ENCODE data around the gene SF3A1. TPM values are rescaled to one million over a fixed set of nuclear protein-coding genes. Genes with fewer than 3 reads are reported as not detected.

The SF3A1 gene
- total RNA-seq, 1 experiment from 2014 or later, result 230 TPM

- Histone ChIP-seq H3K9me3 (ENCODE audit: control insufficient read depth in 1 of 2, insufficient read depth in 1 of 2, low read depth in 1 of 2, low read length in 2 of 2) (no peaks in the 10 kb centered on the region), H3K27ac (ENCODE audit: low read depth, low read length) (peak overlapping the region; percentile 16; the same call in 1 of the 2 replicates), H3K36me3 (ENCODE audit: control insufficient read depth in 1 of 2, insufficient read depth in 2 of 2, low read length in 2 of 2) (peaks cover 0 to 5% of the 10 kb centered on the region in 2 experiments; a peak in 1 of 4 replicates), H3K9me2 (ENCODE audit: insufficient read depth) (no peaks in the 10 kb centered on the region), H4K20me1 (ENCODE audit: insufficient read depth) (no peaks in the 10 kb centered on the region), H3K27me3 (ENCODE audit: insufficient read depth, low read length) (no peaks in the 10 kb centered on the region), H3K4me1 (ENCODE audit: control insufficient read depth in 1 of 2, insufficient read depth in 2 of 2, low read length in 2 of 2) (peaks cover 26 to 39% of the 10 kb centered on the region in 2 experiments), H3K9ac (ENCODE audit: low read length) (peak overlapping the region; percentile 67), H2AFZ (ENCODE audit: low read depth, low read length, poor library complexity, severe bottlenecking) (no peak overlapping the region), H3K4me2 (ENCODE audit: low read length) (peak overlapping the region; percentile 93), H3K79me2 (ENCODE audit: insufficient read depth, low read length) (peaks cover 4% of the 10 kb centered on the region; the same call in 1 of the 2 replicates), H3K4me3 (replicated peaks in 1 of 2; ENCODE audit: low read depth in 1 of 2, low read length in 2 of 2) (peak overlapping the region; percentile 69 to 78)
- ChIA-PET POLR2A (interaction anchor here (0.7 kb wide), 1 partner anchor 206 kb away, joined by 3 read pairs; no protein-coding TSS in a partner anchor), CTCF (interaction anchor here (6.4 kb wide), 1 partner anchor 36 kb away, joined by 81 read pairs; the partner anchor contains the start of gene CASTOR1), RAD21 (ENCODE audit: low non-redundant PET in 1 of 2, low total read pairs in 2 of 2, uncharacterized antibody in 2 of 2, unreplicated experiment in 2 of 2) (interaction anchor here in 1 of 2 experiments (3.4 kb wide), 1 partner anchor 38 kb away, joined by 21 read pairs; no protein-coding TSS in a partner anchor)
- TF ChIP-seq EGR1 (IDR thresholded peaks at IDR 0.05; ENCODE audit: low read depth) (no peak), ZNF274 (IDR thresholded peaks at IDR 0.05; ENCODE audit: low read depth, low read length) (no peak), SIN3A (IDR thresholded peaks at IDR 0.05; ENCODE audit: low read depth) (no peak), SP1 (IDR thresholded peaks at IDR 0.05; ENCODE audit: low read depth) (no peak), TCF7L2 (IDR thresholded peaks at IDR 0.05; ENCODE audit: borderline replicate concordance, extremely low read depth, insufficient read depth, insufficient read length) (no peak), RAD21 (IDR thresholded peaks at IDR 0.05; ENCODE audit: low read depth) (no peak), ZFX (IDR thresholded peaks at IDR 0.05) (no peak)
- no TSS peak for BruUV-seq (replicated peaks)
- ATAC-seq (no peak), DNase-seq (ENCODE audit: low read depth, low spot score) (no peak)
- intact Hi-C loops (cut with micrococcal nuclease), result no loop called here
Measured at GRCh38 chr22:30325724-30326254, 30.9 kb downstream of the SF3A1 start.

GRCh38 chr22:30325065-30325720 lies 31.5 kb downstream of the SF3A1 start:
- TF ChIP-seq JUND (IDR thresholded peaks at IDR 0.05) (no peak), YY1 (IDR thresholded peaks at IDR 0.05; ENCODE audit: extremely low read depth, insufficient replicate concordance, low read depth, low read length) (no peak), EGR1 (IDR thresholded peaks at IDR 0.05; ENCODE audit: low read depth) (no peak), REST (IDR thresholded peaks at IDR 0.05; ENCODE audit: low read depth) (no peak), POLR2A (IDR thresholded peaks at IDR 0.05; ENCODE audit: borderline replicate concordance, extremely low read depth, insufficient read depth, insufficient read length) (no peak), ZFX (IDR thresholded peaks at IDR 0.05) (no peak)
- CTCF ChIA-PET, result interaction anchor here (6.4 kb wide), 1 partner anchor 36 kb away, joined by 81 read pairs; the partner anchor contains the start of gene CASTOR1
- intact Hi-C loops (cut with micrococcal nuclease), result no loop called here
- peak overlapping the region; percentile 16; the same call in 1 of the 2 replicates for H3K27ac ChIP-seq (ENCODE audit: low read depth, low read length)
- H3K9me3 ChIP-seq (ENCODE audit: control insufficient read depth in 1 of 2, insufficient read depth in 1 of 2, low read depth in 1 of 2, low read length in 2 of 2), result no peaks in the 10 kb centered on the region
- DNase-seq (ENCODE audit: low read depth, low spot score) (no peak), ATAC-seq (no peak)
- H3K4me3 ChIP-seq (replicated peaks in 1 of 2; ENCODE audit: low read depth in 1 of 2, low read length in 2 of 2), result peak overlapping the region; percentile 69 to 78
- H3K4me1 ChIP-seq (ENCODE audit: control insufficient read depth in 1 of 2, insufficient read depth in 2 of 2, low read length in 2 of 2), result peaks cover 26 to 39% of the 10 kb centered on the region in 2 experiments
- H3K79me2 ChIP-seq (ENCODE audit: insufficient read depth, low read length), result peaks cover 4% of the 10 kb centered on the region; the same call in 1 of the 2 replicates
- no peaks in the 10 kb centered on the region for H3K36me3 ChIP-seq (ENCODE audit: control insufficient read depth in 1 of 2, insufficient read depth in 2 of 2, low read length in 2 of 2)
- no peaks in the 10 kb centered on the region for H3K27me3 ChIP-seq (ENCODE audit: insufficient read depth, low read length)
- no peaks in the 10 kb centered on the region for H4K20me1 ChIP-seq (ENCODE audit: insufficient read depth)
- no peaks in the 10 kb centered on the region for H3K9me2 ChIP-seq (ENCODE audit: insufficient read depth)
- H2AFZ ChIP-seq (ENCODE audit: low read depth, low read length, poor library complexity, severe bottlenecking), result no peak overlapping the region
- peak overlapping the region; percentile 67; the same call in 1 of the 2 replicates for H3K9ac ChIP-seq (ENCODE audit: low read length)
- POLR2A ChIA-PET, result interaction anchor here (0.7 to 1.5 kb wide), 2 partner anchors 37 to 205 kb away, joined by 3 to 6 read pairs; partner anchors contain the start of gene CASTOR1
- H3K4me2 ChIP-seq (ENCODE audit: low read length), result peak overlapping the region; percentile 93
- RAD21 ChIA-PET (ENCODE audit: low non-redundant PET in 1 of 2, low total read pairs in 2 of 2, uncharacterized antibody in 2 of 2, unreplicated experiment in 2 of 2), result no interaction called here
- BruUV-seq (replicated peaks), result no TSS peak
